K562 (cell line): ENCODE data around the gene NLE1. TPM values are rescaled to one million over a fixed set of nuclear protein-coding genes. Genes with fewer than 3 reads are reported as not detected.

Source experiments
- GATA2 ChIP-seq: sonication (generic); formaldehyde crosslinking; IDR thresholded peaks from 2 replicates; pipeline ENCODE4 v1.4.0; 2020; ENCODE audit warnings: mild to moderate bottlenecking, missing genetic modification reagents
- LCOR ChIP-seq: sonication (generic); formaldehyde crosslinking; IDR thresholded peaks from 2 replicates; pipeline ENCODE4 v1.8.0; 2022; ENCODE audit warnings: mild to moderate bottlenecking, missing genetic modification reagents
- polyA plus RNA-seq, 8 experiments: library from polyadenylated mRNA; depleted of rRNA in 4 of 8; stranded (reverse) in 5 of 8; unstranded in 3 of 8; fragments of >200 nt; fragmentation: Nextera tagmentation in 2 of 8; fragmentation: Illumina TruSeq in 1 of 8; extraction: Ambion mirVana in 2 of 8; extraction: Trizol in 1 of 8; gene quantifications; 2 replicates each; pipeline versions ENCODE4 v1.2.1 to v1.2.3, GENCODE V29; 2011 to 2014; ENCODE audit warnings: inconsistent platforms in 1 of 8, missing spikeins in 1 of 8
- total RNA-seq, 7 experiments: library from RNA; depleted of rRNA in 6 of 7; stranded (reverse); fragments of >200 nt in 6 of 7; fragmentation: Illumina TruSeq in 2 of 7; extraction: Trizol in 2 of 7; gene quantifications; 2 replicates each; pipeline versions ENCODE4 v1.2.1 to v1.2.3, GENCODE V29; 2011 to 2021; ENCODE audit warnings: low replicate concordance in 1 of 7
- TF ChIP-seq, protein P1 (sequence below): fragments of 200-600 bp; sonication (generic); IDR thresholded peaks from one replicate; pipeline ENCODE4 v1.6.1; 2012; ENCODE audit warnings: mild to moderate bottlenecking, low read depth, low read length, inconsistent platforms
- TF ChIP-seq, protein P2 (sequence below), 2 experiments: fragments of 250-450 bp in 1 of 2; fragments of 450-650 bp in 1 of 2; sonication (Bioruptor Pico) in 1 of 2; IDR thresholded peaks; 2 replicates each; pipeline versions ENCODE4 v1.6.1 to v1.8.0; 2016 to 2021; ENCODE audit warnings: mild to moderate bottlenecking in 2 of 2, moderate library complexity in 2 of 2, missing compliant biosample characterization in 1 of 2, missing genetic modification characterization in 1 of 2
- TF ChIP-seq, protein P3 (sequence below): fragments of 250-450 bp; sonication (Bioruptor Pico); IDR thresholded peaks from 2 replicates; pipeline ENCODE4 v1.5.0; 2021; ENCODE audit warnings: mild to moderate bottlenecking, moderate library complexity
- TF ChIP-seq, protein P4 (sequence below): sonication (generic); formaldehyde crosslinking; IDR thresholded peaks from 2 replicates; pipeline ENCODE4 v1.4.0; 2020; ENCODE audit warnings: mild to moderate bottlenecking, missing genetic modification reagents

NLE1 gene
- total and polyA plus RNA-seq, 9 of the 15 experiments (the other 6 are each of a cell fraction or from before 2014, with no cell fraction given) = 3.8 to 69.0 (median 29.4) TPM

DNA sequence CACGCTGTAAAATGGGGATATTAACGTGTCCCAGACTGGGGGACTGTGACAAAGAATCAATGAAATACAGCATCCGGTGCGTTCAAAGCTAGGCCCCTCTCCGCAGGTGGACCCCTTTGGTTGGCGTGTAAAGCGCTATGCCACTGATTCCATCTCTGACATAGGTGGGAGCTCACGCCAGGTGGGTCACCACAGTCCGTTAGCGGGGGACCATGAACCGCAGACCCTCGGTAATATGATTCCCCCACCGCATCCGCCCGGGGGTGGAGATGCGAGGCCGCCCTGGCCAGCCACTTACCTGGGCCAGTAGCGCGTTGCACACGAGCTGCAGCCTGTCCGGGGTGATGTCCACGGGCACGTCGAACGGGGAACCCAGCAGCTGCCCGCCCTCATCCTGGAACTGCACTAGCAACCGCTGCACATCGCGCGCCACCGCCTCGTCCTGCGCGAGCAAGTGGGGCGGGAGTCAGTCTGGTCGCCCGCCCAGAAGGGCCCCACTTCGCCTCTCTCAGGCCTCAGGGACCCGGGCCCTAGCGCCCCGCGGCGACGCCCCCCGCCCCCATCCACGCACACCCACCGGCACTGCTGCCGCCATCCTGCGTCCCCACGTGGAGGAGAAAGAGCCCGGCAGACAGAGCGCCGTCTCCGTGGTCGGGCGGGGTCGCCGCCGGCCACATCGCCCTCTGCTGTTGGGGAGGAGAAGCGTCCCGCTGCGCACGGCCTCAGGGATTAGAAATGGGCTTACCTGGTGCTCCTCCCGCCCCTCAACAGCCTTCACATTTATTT lies at the start of gene NLE1 (continued):
- TF ChIP-seq, protein P1, sequence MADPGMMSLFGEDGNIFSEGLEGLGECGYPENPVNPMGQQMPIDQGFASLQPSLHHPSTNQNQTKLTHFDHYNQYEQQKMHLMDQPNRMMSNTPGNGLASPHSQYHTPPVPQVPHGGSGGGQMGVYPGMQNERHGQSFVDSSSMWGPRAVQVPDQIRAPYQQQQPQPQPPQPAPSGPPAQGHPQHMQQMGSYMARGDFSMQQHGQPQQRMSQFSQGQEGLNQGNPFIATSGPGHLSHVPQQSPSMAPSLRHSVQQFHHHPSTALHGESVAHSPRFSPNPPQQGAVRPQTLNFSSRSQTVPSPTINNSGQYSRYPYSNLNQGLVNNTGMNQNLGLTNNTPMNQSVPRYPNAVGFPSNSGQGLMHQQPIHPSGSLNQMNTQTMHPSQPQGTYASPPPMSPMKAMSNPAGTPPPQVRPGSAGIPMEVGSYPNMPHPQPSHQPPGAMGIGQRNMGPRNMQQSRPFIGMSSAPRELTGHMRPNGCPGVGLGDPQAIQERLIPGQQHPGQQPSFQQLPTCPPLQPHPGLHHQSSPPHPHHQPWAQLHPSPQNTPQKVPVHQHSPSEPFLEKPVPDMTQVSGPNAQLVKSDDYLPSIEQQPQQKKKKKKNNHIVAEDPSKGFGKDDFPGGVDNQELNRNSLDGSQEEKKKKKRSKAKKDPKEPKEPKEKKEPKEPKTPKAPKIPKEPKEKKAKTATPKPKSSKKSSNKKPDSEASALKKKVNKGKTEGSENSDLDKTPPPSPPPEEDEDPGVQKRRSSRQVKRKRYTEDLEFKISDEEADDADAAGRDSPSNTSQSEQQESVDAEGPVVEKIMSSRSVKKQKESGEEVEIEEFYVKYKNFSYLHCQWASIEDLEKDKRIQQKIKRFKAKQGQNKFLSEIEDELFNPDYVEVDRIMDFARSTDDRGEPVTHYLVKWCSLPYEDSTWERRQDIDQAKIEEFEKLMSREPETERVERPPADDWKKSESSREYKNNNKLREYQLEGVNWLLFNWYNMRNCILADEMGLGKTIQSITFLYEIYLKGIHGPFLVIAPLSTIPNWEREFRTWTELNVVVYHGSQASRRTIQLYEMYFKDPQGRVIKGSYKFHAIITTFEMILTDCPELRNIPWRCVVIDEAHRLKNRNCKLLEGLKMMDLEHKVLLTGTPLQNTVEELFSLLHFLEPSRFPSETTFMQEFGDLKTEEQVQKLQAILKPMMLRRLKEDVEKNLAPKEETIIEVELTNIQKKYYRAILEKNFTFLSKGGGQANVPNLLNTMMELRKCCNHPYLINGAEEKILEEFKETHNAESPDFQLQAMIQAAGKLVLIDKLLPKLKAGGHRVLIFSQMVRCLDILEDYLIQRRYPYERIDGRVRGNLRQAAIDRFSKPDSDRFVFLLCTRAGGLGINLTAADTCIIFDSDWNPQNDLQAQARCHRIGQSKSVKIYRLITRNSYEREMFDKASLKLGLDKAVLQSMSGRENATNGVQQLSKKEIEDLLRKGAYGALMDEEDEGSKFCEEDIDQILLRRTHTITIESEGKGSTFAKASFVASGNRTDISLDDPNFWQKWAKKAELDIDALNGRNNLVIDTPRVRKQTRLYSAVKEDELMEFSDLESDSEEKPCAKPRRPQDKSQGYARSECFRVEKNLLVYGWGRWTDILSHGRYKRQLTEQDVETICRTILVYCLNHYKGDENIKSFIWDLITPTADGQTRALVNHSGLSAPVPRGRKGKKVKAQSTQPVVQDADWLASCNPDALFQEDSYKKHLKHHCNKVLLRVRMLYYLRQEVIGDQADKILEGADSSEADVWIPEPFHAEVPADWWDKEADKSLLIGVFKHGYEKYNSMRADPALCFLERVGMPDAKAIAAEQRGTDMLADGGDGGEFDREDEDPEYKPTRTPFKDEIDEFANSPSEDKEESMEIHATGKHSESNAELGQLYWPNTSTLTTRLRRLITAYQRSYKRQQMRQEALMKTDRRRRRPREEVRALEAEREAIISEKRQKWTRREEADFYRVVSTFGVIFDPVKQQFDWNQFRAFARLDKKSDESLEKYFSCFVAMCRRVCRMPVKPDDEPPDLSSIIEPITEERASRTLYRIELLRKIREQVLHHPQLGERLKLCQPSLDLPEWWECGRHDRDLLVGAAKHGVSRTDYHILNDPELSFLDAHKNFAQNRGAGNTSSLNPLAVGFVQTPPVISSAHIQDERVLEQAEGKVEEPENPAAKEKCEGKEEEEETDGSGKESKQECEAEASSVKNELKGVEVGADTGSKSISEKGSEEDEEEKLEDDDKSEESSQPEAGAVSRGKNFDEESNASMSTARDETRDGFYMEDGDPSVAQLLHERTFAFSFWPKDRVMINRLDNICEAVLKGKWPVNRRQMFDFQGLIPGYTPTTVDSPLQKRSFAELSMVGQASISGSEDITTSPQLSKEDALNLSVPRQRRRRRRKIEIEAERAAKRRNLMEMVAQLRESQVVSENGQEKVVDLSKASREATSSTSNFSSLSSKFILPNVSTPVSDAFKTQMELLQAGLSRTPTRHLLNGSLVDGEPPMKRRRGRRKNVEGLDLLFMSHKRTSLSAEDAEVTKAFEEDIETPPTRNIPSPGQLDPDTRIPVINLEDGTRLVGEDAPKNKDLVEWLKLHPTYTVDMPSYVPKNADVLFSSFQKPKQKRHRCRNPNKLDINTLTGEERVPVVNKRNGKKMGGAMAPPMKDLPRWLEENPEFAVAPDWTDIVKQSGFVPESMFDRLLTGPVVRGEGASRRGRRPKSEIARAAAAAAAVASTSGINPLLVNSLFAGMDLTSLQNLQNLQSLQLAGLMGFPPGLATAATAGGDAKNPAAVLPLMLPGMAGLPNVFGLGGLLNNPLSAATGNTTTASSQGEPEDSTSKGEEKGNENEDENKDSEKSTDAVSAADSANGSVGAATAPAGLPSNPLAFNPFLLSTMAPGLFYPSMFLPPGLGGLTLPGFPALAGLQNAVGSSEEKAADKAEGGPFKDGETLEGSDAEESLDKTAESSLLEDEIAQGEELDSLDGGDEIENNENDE = no peak
- TF ChIP-seq, protein P2, sequence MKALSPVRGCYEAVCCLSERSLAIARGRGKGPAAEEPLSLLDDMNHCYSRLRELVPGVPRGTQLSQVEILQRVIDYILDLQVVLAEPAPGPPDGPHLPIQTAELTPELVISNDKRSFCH (CRISPR knock-in tag; IDR thresholded peaks at IDR 0.05) = no peak
- TF ChIP-seq, protein P2 (tag; IDR thresholded peaks at IDR 0.05) = no peak
- TF ChIP-seq, protein P3, sequence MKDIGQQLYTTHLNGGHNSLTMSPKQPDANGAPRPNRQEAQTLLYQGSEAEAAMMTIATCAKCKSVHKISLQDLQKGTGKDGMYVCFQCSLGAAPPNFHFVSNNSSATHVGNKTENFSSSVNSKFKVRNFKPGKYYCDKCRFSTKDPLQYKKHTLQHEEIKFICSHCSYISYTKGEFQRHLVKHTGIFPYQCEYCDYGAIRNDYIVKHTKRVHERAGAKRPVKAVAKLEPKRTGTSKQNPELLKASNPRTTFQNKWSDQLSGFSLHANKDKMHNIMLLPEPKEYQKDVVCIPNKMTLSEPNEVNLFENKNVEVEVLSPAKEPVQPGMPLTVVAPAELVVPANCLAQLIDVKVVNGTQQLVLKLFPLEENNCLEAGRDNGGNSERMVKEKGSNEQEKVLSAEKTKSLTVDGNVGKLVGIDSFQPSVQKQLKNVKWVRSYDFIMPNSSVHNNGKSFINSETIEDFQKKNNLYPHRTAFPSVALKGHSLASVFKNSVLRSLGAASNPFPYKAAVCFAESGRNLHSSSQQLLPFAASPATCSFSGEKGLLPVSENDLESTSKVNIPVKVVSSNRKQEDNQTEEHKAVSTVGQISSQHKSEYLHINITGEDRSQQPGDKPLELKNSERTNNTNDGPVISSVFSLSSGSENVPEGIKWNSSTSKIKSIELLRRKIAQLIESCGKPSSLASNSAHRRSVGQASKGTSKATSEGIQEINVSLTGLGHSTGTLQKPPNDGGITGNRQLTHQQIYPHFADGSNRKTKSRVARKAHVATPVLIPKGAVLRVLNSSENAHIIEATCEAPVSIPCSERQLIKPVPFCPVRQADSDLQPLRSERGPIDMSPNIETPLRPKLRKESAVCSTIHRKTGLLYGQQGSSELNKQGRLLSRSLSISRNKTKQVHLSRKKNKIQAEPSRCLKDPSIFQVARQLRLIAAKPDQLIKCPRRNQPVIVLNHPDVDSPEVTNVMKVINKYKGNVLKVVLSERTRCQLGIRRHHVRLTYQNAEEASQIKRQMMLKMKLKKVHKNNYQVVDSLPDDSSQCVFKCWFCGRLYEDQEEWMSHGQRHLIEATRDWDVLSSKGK (CRISPR knock-in tag) = no peak
- TF ChIP-seq GATA2 (CRISPR knock-in tag) = no peak
- TF ChIP-seq LCOR (CRISPR knock-in tag) = no peak
- TF ChIP-seq, protein P4, sequence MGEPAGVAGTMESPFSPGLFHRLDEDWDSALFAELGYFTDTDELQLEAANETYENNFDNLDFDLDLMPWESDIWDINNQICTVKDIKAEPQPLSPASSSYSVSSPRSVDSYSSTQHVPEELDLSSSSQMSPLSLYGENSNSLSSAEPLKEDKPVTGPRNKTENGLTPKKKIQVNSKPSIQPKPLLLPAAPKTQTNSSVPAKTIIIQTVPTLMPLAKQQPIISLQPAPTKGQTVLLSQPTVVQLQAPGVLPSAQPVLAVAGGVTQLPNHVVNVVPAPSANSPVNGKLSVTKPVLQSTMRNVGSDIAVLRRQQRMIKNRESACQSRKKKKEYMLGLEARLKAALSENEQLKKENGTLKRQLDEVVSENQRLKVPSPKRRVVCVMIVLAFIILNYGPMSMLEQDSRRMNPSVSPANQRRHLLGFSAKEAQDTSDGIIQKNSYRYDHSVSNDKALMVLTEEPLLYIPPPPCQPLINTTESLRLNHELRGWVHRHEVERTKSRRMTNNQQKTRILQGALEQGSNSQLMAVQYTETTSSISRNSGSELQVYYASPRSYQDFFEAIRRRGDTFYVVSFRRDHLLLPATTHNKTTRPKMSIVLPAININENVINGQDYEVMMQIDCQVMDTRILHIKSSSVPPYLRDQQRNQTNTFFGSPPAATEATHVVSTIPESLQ (CRISPR knock-in tag) = no peak
